ENCODE data around the gene SLC25A21.

DNA sequence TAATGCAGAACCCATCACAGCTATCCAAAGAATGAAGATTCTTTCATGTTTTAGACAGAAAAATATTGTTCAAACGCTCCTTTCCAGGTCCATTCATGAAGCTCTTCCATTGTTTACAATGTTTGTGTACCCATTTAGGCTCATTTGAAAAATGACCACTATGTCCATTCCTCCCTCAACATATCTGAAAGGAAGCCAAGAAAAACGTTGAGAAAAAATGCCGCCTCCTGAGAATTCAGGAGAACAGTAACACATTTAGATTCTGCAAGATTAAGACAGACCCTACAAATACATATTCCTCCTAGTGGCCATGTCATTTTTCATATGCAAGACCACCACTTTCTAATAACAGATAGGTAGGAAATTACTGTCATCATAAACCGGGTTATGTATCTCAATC lies 124.4 kb downstream of the SLC25A21 start:
- TF ChIP-seq OSR1 (CRISPR knock-in tag; IDR thresholded peaks at IDR 0.05) (no peak), TOX (CRISPR knock-in tag; IDR thresholded peaks at IDR 0.05; ENCODE audit: borderline replicate concordance) (no peak), ZFP30 (CRISPR knock-in tag; IDR thresholded peaks at IDR 0.05) (no peak), BACH2 (CRISPR knock-in tag; IDR thresholded peaks at IDR 0.05; ENCODE audit: borderline replicate concordance) (no peak), ZFP3 (CRISPR knock-in tag; IDR thresholded peaks at IDR 0.05) (no peak), RARB (CRISPR knock-in tag; IDR thresholded peaks at IDR 0.05) (no peak), ESRRG (CRISPR knock-in tag; IDR thresholded peaks at IDR 0.05) (no peak), ARNTL (CRISPR knock-in tag; IDR thresholded peaks at IDR 0.05; ENCODE audit: borderline replicate concordance, low read depth) (no peak)
- TF ChIP-seq, protein P1, sequence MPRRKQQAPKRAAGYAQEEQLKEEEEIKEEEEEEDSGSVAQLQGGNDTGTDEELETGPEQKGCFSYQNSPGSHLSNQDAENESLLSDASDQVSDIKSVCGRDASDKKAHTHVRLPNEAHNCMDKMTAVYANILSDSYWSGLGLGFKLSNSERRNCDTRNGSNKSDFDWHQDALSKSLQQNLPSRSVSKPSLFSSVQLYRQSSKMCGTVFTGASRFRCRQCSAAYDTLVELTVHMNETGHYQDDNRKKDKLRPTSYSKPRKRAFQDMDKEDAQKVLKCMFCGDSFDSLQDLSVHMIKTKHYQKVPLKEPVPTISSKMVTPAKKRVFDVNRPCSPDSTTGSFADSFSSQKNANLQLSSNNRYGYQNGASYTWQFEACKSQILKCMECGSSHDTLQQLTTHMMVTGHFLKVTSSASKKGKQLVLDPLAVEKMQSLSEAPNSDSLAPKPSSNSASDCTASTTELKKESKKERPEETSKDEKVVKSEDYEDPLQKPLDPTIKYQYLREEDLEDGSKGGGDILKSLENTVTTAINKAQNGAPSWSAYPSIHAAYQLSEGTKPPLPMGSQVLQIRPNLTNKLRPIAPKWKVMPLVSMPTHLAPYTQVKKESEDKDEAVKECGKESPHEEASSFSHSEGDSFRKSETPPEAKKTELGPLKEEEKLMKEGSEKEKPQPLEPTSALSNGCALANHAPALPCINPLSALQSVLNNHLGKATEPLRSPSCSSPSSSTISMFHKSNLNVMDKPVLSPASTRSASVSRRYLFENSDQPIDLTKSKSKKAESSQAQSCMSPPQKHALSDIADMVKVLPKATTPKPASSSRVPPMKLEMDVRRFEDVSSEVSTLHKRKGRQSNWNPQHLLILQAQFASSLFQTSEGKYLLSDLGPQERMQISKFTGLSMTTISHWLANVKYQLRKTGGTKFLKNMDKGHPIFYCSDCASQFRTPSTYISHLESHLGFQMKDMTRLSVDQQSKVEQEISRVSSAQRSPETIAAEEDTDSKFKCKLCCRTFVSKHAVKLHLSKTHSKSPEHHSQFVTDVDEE (CRISPR knock-in tag; IDR thresholded peaks at IDR 0.05): no peak
- TF ChIP-seq, protein P2, sequence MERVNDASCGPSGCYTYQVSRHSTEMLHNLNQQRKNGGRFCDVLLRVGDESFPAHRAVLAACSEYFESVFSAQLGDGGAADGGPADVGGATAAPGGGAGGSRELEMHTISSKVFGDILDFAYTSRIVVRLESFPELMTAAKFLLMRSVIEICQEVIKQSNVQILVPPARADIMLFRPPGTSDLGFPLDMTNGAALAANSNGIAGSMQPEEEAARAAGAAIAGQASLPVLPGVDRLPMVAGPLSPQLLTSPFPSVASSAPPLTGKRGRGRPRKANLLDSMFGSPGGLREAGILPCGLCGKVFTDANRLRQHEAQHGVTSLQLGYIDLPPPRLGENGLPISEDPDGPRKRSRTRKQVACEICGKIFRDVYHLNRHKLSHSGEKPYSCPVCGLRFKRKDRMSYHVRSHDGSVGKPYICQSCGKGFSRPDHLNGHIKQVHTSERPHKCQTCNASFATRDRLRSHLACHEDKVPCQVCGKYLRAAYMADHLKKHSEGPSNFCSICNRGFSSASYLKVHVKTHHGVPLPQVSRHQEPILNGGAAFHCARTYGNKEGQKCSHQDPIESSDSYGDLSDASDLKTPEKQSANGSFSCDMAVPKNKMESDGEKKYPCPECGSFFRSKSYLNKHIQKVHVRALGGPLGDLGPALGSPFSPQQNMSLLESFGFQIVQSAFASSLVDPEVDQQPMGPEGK (CRISPR knock-in tag; IDR thresholded peaks at IDR 0.05; ENCODE audit: borderline replicate concordance): no peak
- TF ChIP-seq, protein P3, sequence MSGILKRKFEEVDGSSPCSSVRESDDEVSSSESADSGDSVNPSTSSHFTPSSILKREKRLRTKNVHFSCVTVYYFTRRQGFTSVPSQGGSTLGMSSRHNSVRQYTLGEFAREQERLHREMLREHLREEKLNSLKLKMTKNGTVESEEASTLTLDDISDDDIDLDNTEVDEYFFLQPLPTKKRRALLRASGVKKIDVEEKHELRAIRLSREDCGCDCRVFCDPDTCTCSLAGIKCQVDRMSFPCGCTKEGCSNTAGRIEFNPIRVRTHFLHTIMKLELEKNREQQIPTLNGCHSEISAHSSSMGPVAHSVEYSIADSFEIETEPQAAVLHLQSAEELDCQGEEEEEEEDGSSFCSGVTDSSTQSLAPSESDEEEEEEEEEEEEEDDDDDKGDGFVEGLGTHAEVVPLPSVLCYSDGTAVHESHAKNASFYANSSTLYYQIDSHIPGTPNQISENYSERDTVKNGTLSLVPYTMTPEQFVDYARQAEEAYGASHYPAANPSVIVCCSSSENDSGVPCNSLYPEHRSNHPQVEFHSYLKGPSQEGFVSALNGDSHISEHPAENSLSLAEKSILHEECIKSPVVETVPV (CRISPR knock-in tag; IDR thresholded peaks at IDR 0.05): no peak
- TF ChIP-seq, protein P4, sequence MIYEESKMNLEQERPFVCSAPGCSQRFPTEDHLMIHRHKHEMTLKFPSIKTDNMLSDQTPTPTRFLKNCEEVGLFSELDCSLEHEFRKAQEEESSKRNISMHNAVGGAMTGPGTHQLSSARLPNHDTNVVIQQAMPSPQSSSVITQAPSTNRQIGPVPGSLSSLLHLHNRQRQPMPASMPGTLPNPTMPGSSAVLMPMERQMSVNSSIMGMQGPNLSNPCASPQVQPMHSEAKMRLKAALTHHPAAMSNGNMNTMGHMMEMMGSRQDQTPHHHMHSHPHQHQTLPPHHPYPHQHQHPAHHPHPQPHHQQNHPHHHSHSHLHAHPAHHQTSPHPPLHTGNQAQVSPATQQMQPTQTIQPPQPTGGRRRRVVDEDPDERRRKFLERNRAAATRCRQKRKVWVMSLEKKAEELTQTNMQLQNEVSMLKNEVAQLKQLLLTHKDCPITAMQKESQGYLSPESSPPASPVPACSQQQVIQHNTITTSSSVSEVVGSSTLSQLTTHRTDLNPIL (CRISPR knock-in tag; IDR thresholded peaks at IDR 0.05; ENCODE audit: low read depth): no peak
- TF ChIP-seq, protein P5, sequence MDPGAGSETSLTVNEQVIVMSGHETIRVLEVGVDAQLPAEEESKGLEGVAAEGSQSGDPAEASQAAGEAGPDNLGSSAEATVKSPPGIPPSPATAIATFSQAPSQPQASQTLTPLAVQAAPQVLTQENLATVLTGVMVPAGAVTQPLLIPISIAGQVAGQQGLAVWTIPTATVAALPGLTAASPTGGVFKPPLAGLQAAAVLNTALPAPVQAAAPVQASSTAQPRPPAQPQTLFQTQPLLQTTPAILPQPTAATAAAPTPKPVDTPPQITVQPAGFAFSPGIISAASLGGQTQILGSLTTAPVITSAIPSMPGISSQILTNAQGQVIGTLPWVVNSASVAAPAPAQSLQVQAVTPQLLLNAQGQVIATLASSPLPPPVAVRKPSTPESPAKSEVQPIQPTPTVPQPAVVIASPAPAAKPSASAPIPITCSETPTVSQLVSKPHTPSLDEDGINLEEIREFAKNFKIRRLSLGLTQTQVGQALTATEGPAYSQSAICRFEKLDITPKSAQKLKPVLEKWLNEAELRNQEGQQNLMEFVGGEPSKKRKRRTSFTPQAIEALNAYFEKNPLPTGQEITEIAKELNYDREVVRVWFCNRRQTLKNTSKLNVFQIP (CRISPR knock-in tag; IDR thresholded peaks at IDR 0.05; ENCODE audit: borderline replicate concordance, low read depth): no peak
